WI38 (cell line): ENCODE measurements around the gene CXCR5.

Source experiments
- H3K4me3 ChIP-seq: 2 replicates; pipeline ENCODE4 v1.5.1; 2011; ENCODE audit warnings: low read depth, mild to moderate bottlenecking, control low read depth, low read length
- CTCF ChIP-seq: IDR thresholded peaks from 2 replicates; pipeline ENCODE4 v1.5.1; 2012; ENCODE audit warnings: low read depth, mild to moderate bottlenecking, control low read depth, low read length

Gene CXCR5

DNA sequence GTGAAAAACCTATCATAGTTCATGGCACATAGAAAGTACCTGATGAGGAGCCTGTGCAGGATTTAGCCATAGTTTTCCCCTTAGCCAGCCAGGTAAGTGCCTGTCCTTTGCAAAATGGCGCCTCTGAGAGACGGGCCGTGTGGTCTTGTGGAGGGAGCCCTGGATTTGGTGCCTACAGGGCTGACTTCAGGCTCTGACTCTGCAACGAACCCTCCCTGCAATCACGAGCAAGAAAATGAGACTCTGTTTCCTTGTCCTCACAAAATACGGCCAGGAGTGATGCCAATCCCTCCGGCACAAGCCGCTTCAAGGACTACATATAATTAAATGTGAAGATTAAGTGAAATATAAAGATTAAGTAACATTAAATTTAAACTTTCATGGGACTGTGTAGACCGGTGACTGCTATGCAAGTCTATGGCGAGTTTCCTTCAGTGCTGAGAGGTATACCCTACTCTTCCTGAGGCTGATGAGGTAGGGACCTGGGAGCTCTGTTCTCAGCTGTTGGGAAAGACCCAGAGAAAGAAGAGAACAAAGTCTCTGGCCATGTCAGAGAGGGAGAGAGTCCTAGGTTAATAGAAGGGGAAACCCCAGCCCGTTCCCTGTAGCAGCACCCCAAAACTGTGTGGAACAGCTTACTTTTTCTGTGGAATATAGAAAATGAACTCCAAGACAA lies 6.1 kb upstream of the CXCR5 start:
- H3K4me3 ChIP-seq, result no peak overlapping the region
- no peak for TF ChIP-seq CTCF

DNA sequence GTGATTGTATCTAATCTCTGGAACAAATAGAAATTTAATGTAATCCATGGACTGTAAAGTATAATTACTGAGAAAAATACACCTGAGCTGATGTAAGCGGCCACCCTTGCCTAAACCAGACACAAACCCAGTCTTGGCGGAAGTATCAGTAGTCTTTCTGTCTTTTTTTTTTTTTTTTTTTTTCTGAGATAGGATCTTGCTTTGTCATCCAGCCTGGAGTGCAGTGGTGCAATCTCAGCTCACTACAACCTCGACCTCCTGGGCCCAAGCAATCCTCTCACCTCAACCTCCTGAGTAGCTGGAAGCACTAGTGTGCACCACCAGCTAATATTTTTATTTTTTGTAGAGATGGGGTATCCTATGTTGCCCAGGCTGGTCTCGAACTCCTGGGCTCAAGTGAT lies 5.5 kb upstream of the CXCR5 start:
- no peak overlapping the region for H3K4me3 ChIP-seq
- no peak for TF ChIP-seq CTCF

DNA sequence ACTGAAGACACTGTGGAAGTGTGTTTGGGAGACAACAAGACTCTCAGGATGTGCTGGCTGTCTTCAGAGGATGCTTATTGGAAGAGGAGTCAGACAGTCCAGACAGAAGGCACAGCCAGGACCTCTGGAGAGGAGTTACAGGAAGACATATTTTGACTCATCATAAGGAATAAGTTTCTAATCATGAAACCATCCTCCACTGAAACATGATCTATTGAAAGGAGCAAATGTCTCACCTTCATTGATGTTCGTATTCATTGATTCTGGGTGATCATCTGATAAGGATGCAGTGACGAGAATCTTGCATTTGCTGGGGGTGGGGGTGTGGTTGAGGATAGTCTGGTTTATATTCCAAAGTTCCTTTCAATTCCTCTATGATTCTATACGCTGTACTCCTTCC lies 2.5 kb upstream of the CXCR5 start:
- H3K4me3 ChIP-seq, result no peak overlapping the region
- no peak for TF ChIP-seq CTCF

DNA sequence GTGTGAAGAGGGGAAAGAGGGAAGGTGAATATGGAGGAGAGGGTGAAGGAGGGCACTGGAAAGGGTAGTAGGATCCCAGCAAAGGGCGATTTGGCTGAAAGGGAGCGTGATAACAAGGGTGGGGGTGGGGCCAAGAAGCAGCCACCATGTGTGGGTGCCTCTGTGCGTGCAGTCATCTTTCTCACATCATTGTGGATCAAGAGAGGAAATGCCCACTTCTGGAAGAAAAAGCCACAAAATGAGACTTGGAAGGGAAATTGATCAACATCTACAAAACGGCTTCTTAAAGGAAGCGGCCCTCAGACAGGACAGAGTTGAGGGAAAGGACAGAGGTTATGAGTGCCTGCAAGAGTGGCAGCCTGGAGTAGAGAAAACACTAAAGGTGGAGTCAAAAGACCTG lies 1.2 kb upstream of the CXCR5 start:
- no peak for TF ChIP-seq CTCF
- no peak overlapping the region for H3K4me3 ChIP-seq

- TF ChIP-seq CTCF, result no peak
- no peak overlapping the region for H3K4me3 ChIP-seq
Observed at GRCh38 chr11:118883004-118883367, 706 bp upstream of the CXCR5 start.

GRCh38 chr11:118884875-118885274 lies 1.2 kb downstream of the CXCR5 start:
- TF ChIP-seq CTCF, result no peak
- no peak overlapping the region for H3K4me3 ChIP-seq

DNA sequence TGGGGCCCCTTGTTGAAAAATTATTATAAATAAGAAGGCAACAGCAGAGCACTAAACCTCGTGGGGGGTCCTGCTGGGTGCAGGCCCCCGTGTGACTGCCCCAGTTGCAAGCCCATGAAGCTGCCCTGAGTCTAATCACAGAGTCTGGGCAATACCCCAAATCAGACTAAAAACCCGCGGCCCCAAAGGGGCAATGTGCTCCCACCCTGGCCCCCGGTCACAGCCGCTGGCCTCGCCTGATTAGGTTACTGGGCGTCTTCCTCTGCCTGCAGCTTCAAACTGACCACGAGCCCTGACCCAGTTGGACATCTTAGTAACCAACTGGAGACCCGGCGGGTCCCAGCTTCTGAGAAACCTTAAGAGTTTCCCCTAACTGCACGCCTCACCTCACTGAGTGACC lies 1.6 kb downstream of the CXCR5 start:
- no peak for TF ChIP-seq CTCF
- no peak overlapping the region for H3K4me3 ChIP-seq
